Limb (tissue), 2 donors: ENCODE measurements around the gene ATR.
A peak's percentile ranks its signal among the peaks of the same experiment; 100 is the strongest.
"Not testable (repeated sequence)": the region's sequence is repeated elsewhere in the genome, so short reads cannot be mapped to it uniquely, and the experiment has no call there.

ENCODE experiments used
- DNase-seq, 2 donors: peaks; one replicate each; pipeline ENCODE4 v3.0.0-alpha.2; 2016; ENCODE audit errors: extremely low spot score in 2 of 2

Gene ATR

DNA sequence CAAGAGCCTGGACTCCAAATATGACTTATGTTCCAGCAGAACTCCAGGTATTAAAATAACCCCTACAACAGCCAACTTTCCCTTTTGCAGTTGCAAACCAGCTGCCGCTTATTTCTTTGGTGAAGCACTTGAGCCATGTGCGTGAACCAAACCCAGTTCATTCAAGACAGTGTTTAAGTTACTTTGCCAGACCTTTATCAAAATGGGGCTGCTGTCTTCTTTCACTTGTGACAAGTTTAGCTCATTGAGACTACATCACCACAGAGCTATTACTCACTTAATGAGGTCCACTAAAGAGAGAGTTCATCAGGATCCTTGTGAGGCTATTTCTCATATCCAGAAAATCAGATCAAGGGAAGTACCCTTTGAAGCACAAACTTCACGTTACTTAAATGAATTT lies 128.3 kb downstream of the ATR start:
- no peak for DNase-seq

GRCh38 chr3:142447852-142448823 lies 130.4 kb downstream of the ATR start, which contains the start of gene XRN1:
TSS of gene XRN1 (minus strand) at chr3:142448037. CDS start at chr3:142447944, 93 bp downstream.
- DNase-seq, result peak; percentile 92 to 97

DNA sequence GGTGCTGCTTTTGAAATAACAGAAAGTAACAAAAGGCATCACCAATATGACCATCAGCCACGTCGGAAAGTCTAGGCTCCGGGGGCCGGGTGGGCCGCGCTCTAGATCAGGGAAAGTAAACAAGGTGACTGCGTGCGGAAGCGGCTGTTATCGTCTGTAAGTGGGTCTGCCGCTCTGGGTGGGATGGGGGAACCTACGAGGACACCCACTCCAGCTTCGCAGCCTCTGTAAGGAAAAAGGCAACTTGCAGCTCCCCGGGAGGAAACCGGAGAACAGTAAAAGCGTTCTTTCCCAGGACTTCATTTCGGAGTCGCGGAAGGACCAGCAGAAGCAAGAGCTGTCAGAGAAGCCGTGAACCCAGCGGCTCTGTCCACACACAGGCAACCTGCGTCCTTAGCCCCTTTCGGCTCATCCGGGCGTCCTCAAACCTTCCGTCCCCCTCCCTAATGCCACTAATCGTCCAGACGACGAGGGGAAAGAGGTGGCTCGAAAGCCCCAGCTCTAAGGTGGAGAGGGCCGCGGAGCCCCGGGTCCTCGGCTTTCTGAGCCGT lies 131.2 kb downstream of the ATR start:
- DNase-seq, result peak in 1 of 2 donors; percentile 42

DNA sequence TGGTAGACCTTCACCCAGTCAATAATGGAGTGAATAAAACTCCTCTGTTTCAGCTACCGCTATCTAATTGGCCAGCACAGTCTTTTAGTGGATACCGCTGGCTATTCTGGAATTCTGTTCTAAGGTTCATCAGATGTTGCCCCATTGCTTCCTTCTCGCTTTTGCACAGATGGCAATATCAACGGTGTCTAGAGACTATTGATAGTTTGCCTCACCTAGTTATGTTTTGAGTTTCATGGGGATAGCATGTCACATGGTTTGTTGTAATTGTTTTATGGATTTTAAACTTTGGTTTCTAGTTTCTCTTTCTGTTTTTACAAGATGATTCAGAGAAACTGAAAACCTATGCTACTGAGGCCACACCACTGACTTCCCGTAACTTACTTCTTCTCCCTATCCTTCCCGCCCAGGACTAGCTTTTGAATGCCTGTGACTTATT lies 132.7 kb downstream of the ATR start:
- DNase-seq, result no peak

GRCh38 chr3:142444343-142444742 lies 134.2 kb downstream of the ATR start:
- no peak for DNase-seq

DNA sequence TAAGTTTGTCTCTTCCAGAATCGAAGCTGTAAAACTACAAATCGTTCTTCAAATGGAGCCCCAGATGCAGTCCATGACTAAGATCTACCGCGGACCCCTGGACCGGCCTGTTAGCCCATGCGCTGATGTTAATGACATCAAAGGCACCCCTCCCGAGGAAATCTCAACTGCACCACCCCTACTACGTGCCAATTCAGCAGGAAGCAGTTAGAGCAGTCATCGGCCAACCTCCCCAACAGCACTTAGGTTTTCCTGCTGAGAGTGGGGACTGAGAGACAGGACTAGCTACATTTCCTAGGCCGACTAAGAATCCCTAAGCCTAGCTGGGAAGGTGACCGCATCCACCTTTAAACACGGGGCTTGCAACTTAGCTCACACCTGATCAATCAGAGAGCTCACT lies 135.5 kb downstream of the ATR start:
- not testable (repeated sequence) for DNase-seq

- not testable (repeated sequence) for DNase-seq
Measured at GRCh38 chr3:142439499-142440220, 138.9 kb downstream of the ATR start.

GRCh38 chr3:142438096-142438495 lies 140.4 kb downstream of the ATR start:
- not testable (repeated sequence) for DNase-seq

- no peak for DNase-seq
Measured at GRCh38 chr3:142436951-142437585, 141.5 kb downstream of the ATR start.

DNA sequence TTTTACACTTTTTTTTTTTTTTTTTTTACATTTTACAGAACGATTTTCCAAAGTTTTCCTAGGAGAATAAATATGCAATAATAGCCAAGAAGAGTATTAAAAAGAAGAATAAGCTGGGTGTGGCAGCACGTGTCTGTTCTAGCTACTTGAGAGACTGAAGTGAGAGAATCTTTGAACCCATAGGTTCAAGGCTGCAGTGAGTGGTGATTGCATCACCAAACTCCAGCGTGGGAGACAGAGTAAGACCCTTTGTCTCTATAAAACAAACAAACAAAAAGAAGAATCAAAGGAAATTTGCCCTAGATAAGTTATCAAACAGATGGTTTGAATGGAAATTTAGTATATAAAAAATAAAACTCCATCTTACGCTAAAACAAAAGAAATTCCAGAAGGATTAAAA lies 144.0 kb downstream of the ATR start:
- no peak for DNase-seq

DNA sequence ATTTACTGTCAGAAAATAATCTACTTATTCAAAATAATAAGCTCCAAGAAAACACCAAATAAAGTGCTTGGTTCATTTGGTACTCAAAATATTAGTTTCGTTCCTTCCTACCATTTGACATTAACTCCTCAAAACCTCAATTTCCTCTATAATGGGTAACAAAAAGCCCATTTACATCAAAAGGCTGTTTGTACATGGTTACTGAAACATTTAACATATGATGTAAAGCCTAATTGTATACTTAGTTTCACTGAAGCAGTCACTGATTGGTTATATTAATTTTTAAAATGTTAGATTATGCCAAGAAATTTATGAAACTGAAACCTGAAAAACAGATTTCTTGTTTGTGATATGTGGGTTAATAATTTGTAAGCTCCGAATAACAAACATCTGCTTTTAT lies 145.4 kb downstream of the ATR start:
- DNase-seq, result no peak

- DNase-seq, result no peak
Measured at GRCh38 chr3:142429582-142429981, 149.0 kb downstream of the ATR start.

DNA sequence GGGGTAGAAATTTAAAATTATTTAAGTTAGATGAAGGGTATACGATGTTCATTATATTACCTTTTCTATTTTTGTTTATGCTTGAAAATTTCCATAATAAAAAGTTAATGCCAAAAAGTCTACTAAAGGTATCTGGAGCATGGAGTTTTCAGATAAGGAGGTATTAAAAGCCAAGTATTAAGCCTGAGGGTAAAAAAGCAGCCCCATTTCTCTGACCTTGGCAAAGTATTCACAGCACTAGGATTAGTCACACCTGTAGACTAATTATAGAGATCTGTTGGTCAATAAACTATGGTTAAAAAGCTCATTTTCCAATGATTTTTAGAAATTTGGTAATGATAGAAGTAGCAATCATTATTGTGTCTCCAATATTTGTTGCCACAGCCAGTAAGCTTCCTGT lies 153.8 kb downstream of the ATR start:
- DNase-seq, result no peak

DNA sequence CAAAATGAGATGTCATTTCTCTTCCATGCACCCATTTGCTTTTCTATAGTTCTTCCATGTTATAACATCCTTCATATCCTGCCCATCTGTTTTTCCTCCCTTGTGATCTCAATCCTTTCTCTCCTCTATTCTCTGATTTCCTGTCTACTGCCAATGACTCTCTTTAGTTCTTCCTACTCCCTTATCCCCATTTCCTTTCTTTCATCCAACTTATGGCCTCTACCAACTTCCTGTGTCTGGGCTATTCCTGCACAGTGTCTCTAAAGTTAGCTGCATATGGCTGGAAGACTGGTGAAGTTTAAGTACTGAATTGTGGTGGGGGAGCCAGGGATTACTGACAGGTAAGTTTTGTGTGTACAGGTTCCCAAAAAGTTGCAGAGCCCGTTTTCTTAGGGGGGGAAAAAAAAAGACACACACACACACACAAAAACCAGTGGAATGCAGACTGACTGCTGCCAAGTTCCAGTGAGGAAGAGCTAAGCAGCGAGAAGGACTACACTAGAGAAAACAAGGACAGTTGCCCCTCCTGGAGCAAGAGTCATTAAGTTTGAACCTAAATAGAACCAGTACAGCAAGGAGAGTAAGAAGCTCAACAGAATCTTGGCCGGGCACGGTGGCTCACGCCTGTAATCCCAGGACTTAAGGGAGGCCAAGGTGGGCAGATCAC lies 159.5 kb downstream of the ATR start:
- DNase-seq, result no peak

DNA sequence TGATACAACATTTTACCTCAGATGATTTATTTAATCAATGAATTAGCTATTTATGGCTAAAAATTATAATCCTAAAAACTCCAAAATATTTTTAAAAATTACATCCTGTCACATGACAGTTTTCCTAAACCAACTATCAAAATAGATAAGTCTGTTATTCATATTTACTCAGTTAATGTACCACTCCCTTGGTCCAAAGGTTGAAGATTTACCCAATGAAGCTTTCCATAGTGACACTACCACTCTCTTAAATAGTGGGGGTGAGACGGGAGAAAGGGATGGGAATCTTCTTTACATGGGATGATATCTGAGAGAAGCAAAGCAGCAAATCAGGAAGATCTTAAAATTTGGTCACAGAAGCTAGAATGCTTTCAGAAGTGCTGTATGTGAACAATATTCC lies 161.2 kb downstream of the ATR start:
- DNase-seq, result no peak

- DNase-seq, result not testable (repeated sequence)
Measured at GRCh38 chr3:142400537-142400936, 178.0 kb downstream of the ATR start.
